WTC11 (cell line): ENCODE results near the gene ZNF26. TPM values are rescaled to one million over a fixed set of nuclear protein-coding genes. Genes with fewer than 3 reads are reported as not detected.

Experiments used
- ATAC-seq: fragments of 200-7000 bp; cut with Tn5 transposase; 2 replicates; pipeline ENCODE4 v1.10.0; 2021; ENCODE audit warnings: mild to moderate bottlenecking, moderate library complexity
- CTCF ChIA-PET: fragments of 300-600 bp; sonication (Branson Sonifier 250); formaldehyde crosslinking; loops from one replicate; lab custom pipeline; 2021; ENCODE audit warnings: antibody characterized with exemption; lab: Charles Lee
- POLR2A ChIA-PET: fragments of 350-600 bp; sonication (Branson Sonifier 250); formaldehyde crosslinking; loops from one replicate; lab custom pipeline; 2021; ENCODE audit warnings: antibody characterized with exemption; lab: Charles Lee
- DNase-seq: peaks from one replicate; pipeline ENCODE4 v3.0.0; 2021; ENCODE audit warnings: low spot score
- H3K27ac Mint-ChIP-seq: 2 replicates; pipeline ENCODE4 v1.8.0; 2021; ENCODE audit warnings: mixed read lengths
- H3K27me3 Mint-ChIP-seq: 2 replicates; pipeline ENCODE4 v1.8.0; 2021; ENCODE audit warnings: low read depth, mild to moderate bottlenecking, moderate library complexity, mixed read lengths
- H3K36me3 Mint-ChIP-seq: 2 replicates; pipeline ENCODE4 v1.8.0; 2021; ENCODE audit warnings: mixed read lengths
- H3K4me1 Mint-ChIP-seq: 2 replicates; pipeline ENCODE4 v1.8.0; 2022; ENCODE audit warnings: mixed read lengths
- H3K4me3 Mint-ChIP-seq: 2 replicates; pipeline ENCODE4 v1.8.0; 2021; ENCODE audit warnings: mild to moderate bottlenecking, moderate library complexity, mixed read lengths
- H3K9me3 Mint-ChIP-seq: 2 replicates; pipeline ENCODE4 v1.8.0; 2021; ENCODE audit warnings: mixed read lengths
- AR ChIP-seq: fragments of 250-450 bp; sonication (Bioruptor Pico); IDR thresholded peaks from 2 replicates; pipeline ENCODE4 v1.9.0; 2021; ENCODE audit warnings: mild to moderate bottlenecking
- CBFB ChIP-seq: sonication (generic); formaldehyde crosslinking; IDR thresholded peaks from 2 replicates; pipeline ENCODE4 v1.8.1; 2022; ENCODE audit warnings: mild to moderate bottlenecking, low read depth, missing genetic modification reagents
- EMX1 ChIP-seq: fragments of 250-450 bp; sonication (Bioruptor Pico); IDR thresholded peaks from 2 replicates; pipeline ENCODE4 v1.8.0; 2021; ENCODE audit warnings: mild to moderate bottlenecking
- GABPB1 ChIP-seq: sonication (generic); formaldehyde crosslinking; IDR thresholded peaks from 2 replicates; pipeline ENCODE4 v1.8.1; 2023; ENCODE audit warnings: mild to moderate bottlenecking, missing genetic modification reagents
- MLX ChIP-seq: sonication (generic); formaldehyde crosslinking; IDR thresholded peaks from 2 replicates; pipeline ENCODE4 v1.8.1; 2023; ENCODE audit warnings: mild to moderate bottlenecking, missing genetic modification reagents, moderate library complexity
- NFATC4 ChIP-seq: fragments of 250-450 bp; sonication (Bioruptor Pico); IDR thresholded peaks from 2 replicates; pipeline ENCODE4 v1.9.0; 2021; ENCODE audit warnings: mild to moderate bottlenecking
- NFYB ChIP-seq: sonication (generic); formaldehyde crosslinking; conservative IDR thresholded peaks from 2 replicates; pipeline ENCODE4 v1.8.0; 2022; ENCODE audit warnings: low read depth, missing genetic modification reagents
- NR2C2 ChIP-seq: sonication (generic); formaldehyde crosslinking; IDR thresholded peaks from 2 replicates; pipeline ENCODE4 v1.8.0; 2022; ENCODE audit warnings: mild to moderate bottlenecking, missing genetic modification reagents
- NR3C1 ChIP-seq: sonication (generic); formaldehyde crosslinking; conservative IDR thresholded peaks from 2 replicates; pipeline ENCODE4 v1.8.1; 2023; ENCODE audit warnings: low read depth, mild to moderate bottlenecking, missing genetic modification reagents
- PRDM15 ChIP-seq: sonication (generic); formaldehyde crosslinking; IDR thresholded peaks from 2 replicates; pipeline ENCODE4 v1.8.0; 2022; ENCODE audit warnings: missing genetic modification reagents
- RORB ChIP-seq: fragments of 250-450 bp; sonication (Bioruptor Pico); IDR thresholded peaks from 2 replicates; pipeline ENCODE4 v1.9.0; 2021; ENCODE audit warnings: mild to moderate bottlenecking
- TCF7 ChIP-seq: sonication (generic); formaldehyde crosslinking; IDR thresholded peaks from 2 replicates; pipeline ENCODE4 v1.8.0; 2022; ENCODE audit warnings: mild to moderate bottlenecking, low read depth, missing genetic modification reagents, moderate library complexity
- TEAD1 ChIP-seq: sonication (generic); formaldehyde crosslinking; IDR thresholded peaks from 2 replicates; pipeline ENCODE4 v1.8.0; 2022; ENCODE audit warnings: mild to moderate bottlenecking, missing genetic modification reagents
- USF2 ChIP-seq: sonication (generic); formaldehyde crosslinking; IDR thresholded peaks from 2 replicates; pipeline ENCODE4 v1.8.1; 2023; ENCODE audit warnings: mild to moderate bottlenecking, missing genetic modification reagents, moderate library complexity
- ZBTB21 ChIP-seq: sonication (generic); formaldehyde crosslinking; IDR thresholded peaks from 2 replicates; pipeline ENCODE4 v1.8.1; 2023; ENCODE audit warnings: mild to moderate bottlenecking, missing genetic modification reagents, borderline replicate concordance
- total RNA-seq: library from RNA; stranded (reverse); gene quantifications from 3 replicates; pipeline ENCODE4 v1.2.3, GENCODE V29; 2021
- TF ChIP-seq, protein P1 (sequence below): fragments of 250-450 bp; sonication (Bioruptor Pico); conservative IDR thresholded peaks from 2 replicates; pipeline ENCODE4 v1.9.0; 2021; ENCODE audit warnings: mild to moderate bottlenecking
- TF ChIP-seq, protein P2 (sequence below): sonication (generic); formaldehyde crosslinking; IDR thresholded peaks from 2 replicates; pipeline ENCODE4 v1.8.0; 2022; ENCODE audit warnings: mild to moderate bottlenecking, missing genetic modification reagents
- TF ChIP-seq, protein P3 (sequence below): fragments of 250-450 bp; sonication (Bioruptor Pico); IDR thresholded peaks from 2 replicates; pipeline ENCODE4 v1.9.0; 2021; ENCODE audit warnings: mild to moderate bottlenecking
- TF ChIP-seq, protein P4 (sequence below): sonication (generic); formaldehyde crosslinking; conservative IDR thresholded peaks from 2 replicates; pipeline ENCODE4 v1.8.1; 2023; ENCODE audit warnings: mild to moderate bottlenecking, low read depth, missing genetic modification reagents, moderate library complexity

Gene ZNF26
- total RNA-seq, 1 experiment from 2014 or later: 11.9 TPM

GRCh38 chr12:132946246-132946820, 39.8 kb upstream of the ZNF26 start (continued):
- no peak for TF ChIP-seq PRDM15 (CRISPR knock-in tag)
- TF ChIP-seq NFYB (CRISPR knock-in tag): no peak
- TF ChIP-seq EMX1 (CRISPR knock-in tag): no peak
- no peak for TF ChIP-seq AR
- no peak for TF ChIP-seq NFATC4 (CRISPR knock-in tag)
- no peak for TF ChIP-seq RORB
- TF ChIP-seq ZBTB21 (CRISPR knock-in tag): no peak
- TF ChIP-seq, protein P1, sequence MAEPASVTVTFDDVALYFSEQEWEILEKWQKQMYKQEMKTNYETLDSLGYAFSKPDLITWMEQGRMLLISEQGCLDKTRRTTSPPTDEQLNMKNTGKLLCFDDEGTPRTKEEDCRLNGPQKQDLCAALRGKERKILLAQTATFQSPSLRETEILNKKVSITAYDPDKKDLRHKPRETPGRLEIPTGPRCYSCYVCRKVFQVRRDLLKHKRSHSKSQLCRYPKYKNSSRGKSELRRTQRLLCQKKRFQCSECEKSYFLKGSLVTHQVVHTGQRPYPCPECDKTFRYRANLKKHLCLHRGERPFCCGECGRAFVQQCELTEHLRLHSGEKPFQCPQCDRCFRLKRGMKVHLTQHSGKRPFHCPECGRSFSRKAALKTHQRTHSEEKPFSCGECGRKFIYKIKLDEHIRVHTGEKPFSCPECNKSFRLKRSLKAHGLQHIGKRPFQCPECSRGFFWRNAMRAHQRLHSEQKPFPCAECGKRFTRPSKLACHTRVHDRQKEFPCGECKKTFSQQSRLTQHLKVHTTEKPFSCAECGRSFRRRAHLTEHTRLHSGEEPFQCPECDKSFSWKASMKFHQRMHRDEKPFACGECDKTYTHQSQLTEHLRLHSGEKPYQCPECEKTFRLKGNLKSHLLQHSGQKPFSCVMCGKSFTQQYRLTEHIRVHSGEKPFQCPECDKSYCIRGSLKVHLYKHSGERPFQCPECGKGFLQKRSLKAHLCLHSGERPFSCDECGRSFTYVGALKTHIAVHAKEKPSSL (CRISPR knock-in tag): no peak
- TF ChIP-seq TEAD1 (CRISPR knock-in tag): no peak
- no peak for TF ChIP-seq NR3C1 (CRISPR knock-in tag)

GRCh38 chr12:132948146-132949066, 37.8 kb upstream of the ZNF26 start:
- H3K9me3 Mint-ChIP-seq: peaks cover 36% of the 10 kb centered on the region
- ATAC-seq (no peak), DNase-seq (no peak)
- H3K4me1 Mint-ChIP-seq: no peaks in the 10 kb centered on the region
- no peak overlapping the region for H3K27ac Mint-ChIP-seq
- CTCF ChIA-PET: no interaction called here
- H3K36me3 Mint-ChIP-seq: peaks cover 53% of the 10 kb centered on the region
- POLR2A ChIA-PET: interaction anchor here (0.6 kb wide), 1 partner anchor 304 kb away, joined by 3 read pairs; no protein-coding TSS in a partner anchor
- H3K27me3 Mint-ChIP-seq: no peaks in the 10 kb centered on the region
- H3K4me3 Mint-ChIP-seq: no peak overlapping the region
- TF ChIP-seq, protein P2, sequence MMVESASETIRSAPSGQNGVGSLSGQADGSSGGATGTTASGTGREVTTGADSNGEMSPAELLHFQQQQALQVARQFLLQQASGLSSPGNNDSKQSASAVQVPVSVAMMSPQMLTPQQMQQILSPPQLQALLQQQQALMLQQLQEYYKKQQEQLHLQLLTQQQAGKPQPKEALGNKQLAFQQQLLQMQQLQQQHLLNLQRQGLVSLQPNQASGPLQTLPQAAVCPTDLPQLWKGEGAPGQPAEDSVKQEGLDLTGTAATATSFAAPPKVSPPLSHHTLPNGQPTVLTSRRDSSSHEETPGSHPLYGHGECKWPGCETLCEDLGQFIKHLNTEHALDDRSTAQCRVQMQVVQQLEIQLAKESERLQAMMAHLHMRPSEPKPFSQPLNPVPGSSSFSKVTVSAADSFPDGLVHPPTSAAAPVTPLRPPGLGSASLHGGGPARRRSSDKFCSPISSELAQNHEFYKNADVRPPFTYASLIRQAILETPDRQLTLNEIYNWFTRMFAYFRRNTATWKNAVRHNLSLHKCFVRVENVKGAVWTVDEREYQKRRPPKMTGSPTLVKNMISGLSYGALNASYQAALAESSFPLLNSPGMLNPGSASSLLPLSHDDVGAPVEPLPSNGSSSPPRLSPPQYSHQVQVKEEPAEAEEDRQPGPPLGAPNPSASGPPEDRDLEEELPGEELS (CRISPR knock-in tag): no peak
- TF ChIP-seq MLX (CRISPR knock-in tag) (no peak), CBFB (CRISPR knock-in tag) (no peak), NR2C2 (CRISPR knock-in tag) (no peak), TCF7 (CRISPR knock-in tag) (no peak), USF2 (CRISPR knock-in tag) (no peak), GABPB1 (no peak)
- TF ChIP-seq, protein P3, sequence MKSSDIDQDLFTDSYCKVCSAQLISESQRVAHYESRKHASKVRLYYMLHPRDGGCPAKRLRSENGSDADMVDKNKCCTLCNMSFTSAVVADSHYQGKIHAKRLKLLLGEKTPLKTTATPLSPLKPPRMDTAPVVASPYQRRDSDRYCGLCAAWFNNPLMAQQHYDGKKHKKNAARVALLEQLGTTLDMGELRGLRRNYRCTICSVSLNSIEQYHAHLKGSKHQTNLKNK (CRISPR knock-in tag): no peak
- TF ChIP-seq, protein P4, sequence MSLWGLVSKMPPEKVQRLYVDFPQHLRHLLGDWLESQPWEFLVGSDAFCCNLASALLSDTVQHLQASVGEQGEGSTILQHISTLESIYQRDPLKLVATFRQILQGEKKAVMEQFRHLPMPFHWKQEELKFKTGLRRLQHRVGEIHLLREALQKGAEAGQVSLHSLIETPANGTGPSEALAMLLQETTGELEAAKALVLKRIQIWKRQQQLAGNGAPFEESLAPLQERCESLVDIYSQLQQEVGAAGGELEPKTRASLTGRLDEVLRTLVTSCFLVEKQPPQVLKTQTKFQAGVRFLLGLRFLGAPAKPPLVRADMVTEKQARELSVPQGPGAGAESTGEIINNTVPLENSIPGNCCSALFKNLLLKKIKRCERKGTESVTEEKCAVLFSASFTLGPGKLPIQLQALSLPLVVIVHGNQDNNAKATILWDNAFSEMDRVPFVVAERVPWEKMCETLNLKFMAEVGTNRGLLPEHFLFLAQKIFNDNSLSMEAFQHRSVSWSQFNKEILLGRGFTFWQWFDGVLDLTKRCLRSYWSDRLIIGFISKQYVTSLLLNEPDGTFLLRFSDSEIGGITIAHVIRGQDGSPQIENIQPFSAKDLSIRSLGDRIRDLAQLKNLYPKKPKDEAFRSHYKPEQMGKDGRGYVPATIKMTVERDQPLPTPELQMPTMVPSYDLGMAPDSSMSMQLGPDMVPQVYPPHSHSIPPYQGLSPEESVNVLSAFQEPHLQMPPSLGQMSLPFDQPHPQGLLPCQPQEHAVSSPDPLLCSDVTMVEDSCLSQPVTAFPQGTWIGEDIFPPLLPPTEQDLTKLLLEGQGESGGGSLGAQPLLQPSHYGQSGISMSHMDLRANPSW (CRISPR knock-in tag): no peak
